ENCODE measurements around the gene USO1.
A peak's percentile ranks its signal among the peaks of the same experiment; 100 is the strongest.
"Not testable (repeated sequence)": the region's sequence is repeated elsewhere in the genome, so short reads cannot be mapped to it uniquely, and the experiment has no call there.

Gene USO1

DNA sequence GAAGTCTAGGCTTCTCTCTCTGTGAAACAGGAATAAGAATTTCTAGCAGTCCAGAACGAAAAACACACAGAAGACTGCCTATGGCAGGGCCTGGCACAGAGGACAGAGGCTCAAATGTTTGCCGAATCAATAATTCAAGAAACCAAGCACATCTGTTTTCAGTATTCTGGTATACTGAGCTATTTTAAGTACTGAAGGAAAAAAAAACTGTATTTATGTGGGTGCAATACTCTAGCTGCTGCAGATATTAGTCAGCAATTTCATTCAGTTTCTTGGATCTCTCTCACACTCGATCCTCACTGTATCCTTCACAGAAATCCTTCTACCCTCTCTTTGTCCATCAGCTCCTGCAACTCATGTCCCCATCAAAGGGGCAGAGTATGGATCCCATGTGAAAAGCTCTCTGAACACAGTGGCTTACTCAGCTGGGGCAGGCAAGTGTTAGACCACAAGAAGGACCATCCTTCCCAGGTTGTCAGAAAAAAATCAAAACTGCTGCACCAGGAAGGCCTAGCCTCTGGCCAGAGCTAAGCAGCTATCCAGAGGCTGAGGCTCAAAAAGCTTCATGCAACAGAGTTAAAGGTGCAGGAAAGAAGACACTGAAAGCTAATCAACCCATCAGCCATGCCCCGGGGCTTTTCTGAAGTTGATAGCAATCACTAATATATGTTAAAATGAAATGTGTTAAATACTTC is 9.1 kb upstream of the USO1 start:
- no peak for DNase-seq (ENCODE audit: low spot score)

- DNase-seq (ENCODE audit: low spot score) = not testable (repeated sequence)
Measured at GRCh38 chr4:75716054-75716453, 8.3 kb upstream of the USO1 start.

DNA sequence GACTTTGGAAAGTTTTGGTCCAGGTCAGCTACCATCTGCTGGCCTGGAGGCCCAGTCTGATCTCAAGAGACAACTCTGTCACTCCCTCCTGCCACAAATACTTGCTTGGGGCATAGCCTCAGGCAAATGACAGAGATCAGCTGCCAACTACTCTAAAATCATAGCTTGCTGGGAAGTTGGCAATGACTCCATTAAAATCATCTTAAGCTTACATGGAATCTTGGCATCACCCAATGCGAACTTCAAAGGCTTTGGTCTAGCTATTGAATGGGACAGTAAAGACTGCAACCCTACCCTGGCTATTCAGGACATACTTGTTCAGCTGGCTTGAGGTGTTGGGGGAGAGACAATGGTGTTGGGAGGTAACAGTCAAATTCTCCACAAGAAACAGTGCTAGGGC is 7.0 kb upstream of the USO1 start:
- DNase-seq (ENCODE audit: low spot score) = no peak

DNA sequence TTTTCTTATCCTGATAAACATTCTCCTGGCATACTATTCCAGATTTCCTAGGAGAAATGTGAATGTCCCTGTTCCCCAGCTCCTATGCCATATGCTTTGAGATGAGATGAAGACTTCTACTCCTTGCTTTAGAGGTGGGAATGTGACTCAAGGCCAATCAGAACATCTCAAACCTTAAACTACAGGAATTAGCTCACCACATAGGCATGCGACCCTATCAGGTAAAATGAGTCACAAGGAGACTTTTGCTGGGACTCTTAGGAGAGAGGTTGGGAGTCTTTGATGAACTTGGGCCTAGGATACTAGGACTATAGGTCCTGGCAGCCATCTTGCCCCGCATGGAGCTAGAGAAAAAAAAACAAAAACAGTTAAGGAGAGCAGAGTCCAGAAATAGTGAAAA is 5.8 kb upstream of the USO1 start:
- DNase-seq (ENCODE audit: low spot score) = no peak

- DNase-seq (ENCODE audit: low spot score) = no peak
Measured at GRCh38 chr4:75722417-75722816, 2.0 kb upstream of the USO1 start.

DNA sequence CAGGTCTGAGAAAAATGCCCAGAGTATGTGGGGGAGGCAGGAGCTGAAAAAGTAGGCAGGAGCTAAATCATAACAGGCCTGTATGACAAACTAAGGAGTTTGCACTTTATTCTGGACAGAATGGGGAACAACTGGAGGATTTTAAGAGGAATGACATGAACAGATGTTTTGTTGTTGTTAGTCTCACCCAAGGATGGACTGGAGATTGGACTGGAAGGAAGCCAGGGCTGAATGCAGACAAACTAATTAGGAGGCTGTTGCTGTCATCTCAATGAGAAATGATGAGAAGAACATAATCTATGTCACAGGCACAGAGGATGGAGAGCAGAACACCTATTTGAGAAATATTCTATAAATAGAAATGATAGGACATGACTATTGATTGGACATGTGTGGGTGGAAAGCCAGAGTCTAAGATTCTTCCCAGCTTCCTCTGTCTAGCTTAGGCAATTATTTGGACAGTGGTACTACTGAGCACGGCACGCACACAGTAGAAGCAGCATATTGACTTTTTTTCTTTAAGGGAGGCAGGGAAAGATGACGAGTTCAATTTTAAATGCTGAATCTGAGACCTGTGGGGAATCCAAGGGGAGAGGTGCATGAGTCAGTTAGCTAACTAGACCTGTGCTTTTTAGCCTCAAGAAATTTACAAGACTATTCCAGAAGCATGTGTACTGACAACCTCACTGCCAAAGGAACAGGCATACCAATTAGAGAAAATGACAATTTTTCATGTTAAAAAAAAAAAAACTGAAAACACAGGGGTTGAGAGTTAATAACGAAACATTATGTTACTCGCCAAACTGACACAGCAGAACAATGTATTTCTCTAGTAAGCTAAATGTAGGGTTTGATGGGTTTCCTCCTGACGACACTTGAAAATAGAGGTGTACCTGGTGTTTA is 963 bp upstream of the USO1 start:
- DNase-seq (ENCODE audit: low spot score) = no peak

GRCh38 chr4:75724867-75725724 is 719 bp downstream of the USO1 start:
- peak; percentile 64 for DNase-seq (ENCODE audit: low spot score)

- not testable (repeated sequence) for DNase-seq (ENCODE audit: low spot score)
Measured at GRCh38 chr4:75725942-75726538, 1.7 kb downstream of the USO1 start.

- DNase-seq (ENCODE audit: low spot score) = no peak
Measured at GRCh38 chr4:75726577-75726976, 2.2 kb downstream of the USO1 start.

DNA sequence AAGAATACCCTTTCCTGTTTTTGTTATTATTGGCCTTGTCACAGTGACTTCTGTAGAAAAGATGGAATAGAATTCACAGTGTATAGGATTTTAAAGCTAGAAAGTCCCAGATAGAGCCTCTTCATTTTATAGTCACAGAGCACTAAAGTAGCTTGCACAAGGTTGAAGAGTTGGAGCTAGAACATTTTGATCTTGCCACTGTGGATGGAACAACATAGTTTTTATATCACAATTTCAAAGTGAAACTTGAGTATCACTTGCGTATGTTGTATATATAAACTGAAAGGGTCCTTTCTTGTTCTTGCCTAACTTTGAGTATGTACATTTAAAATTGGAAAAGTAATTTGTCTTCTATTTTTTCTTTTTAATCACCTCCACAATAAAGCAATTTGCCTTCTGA is 2.7 kb downstream of the USO1 start:
- DNase-seq (ENCODE audit: low spot score) = no peak

GRCh38 chr4:75729836-75730235 is 5.5 kb downstream of the USO1 start:
- no peak for DNase-seq (ENCODE audit: low spot score)

- DNase-seq (ENCODE audit: low spot score) = no peak
Measured at GRCh38 chr4:75733369-75733768, 9.0 kb downstream of the USO1 start.

GRCh38 chr4:75735525-75735924 is 11.1 kb downstream of the USO1 start:
- no peak for DNase-seq (ENCODE audit: low spot score)

DNA sequence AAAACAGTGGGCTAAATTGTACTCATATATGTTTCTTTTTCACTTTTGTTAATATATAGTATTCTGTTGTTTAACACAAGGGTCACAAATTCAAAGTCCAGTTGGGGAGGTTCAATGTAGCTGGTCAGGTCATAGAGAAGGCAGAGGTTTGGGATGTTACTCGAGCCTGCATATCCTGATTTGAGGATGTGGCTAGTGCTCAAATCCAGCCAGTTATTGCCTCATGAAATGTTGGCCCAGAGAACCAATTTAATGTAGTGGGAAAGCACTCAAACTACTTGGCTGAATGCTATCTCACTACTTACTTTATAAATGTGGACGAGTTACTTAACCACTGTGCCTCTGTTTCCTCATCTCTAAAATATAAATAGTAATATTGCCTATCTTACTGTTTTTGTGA is 12.5 kb downstream of the USO1 start:
- DNase-seq (ENCODE audit: low spot score) = no peak

- no peak for DNase-seq (ENCODE audit: low spot score)
Measured at GRCh38 chr4:75737398-75737797, 13.0 kb downstream of the USO1 start.

DNA sequence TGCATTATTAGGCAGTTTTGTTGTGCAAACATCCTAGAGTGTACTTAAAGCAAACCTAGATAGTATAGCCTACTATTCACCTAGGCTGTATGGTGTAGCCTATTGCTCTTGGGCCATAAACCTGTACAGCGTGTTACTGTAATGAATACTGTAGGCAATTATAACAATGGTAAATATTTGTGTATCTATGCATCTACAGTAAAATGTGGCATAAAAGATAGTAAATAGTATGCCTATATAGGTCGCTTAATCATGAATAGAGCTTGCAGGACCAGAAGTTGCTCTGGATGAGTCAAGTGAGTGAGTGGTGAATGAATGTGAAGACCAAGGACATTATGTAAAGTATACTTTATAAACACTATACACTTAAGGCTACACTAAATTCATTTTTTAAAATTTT is 16.6 kb downstream of the USO1 start:
- DNase-seq (ENCODE audit: low spot score) = no peak

DNA sequence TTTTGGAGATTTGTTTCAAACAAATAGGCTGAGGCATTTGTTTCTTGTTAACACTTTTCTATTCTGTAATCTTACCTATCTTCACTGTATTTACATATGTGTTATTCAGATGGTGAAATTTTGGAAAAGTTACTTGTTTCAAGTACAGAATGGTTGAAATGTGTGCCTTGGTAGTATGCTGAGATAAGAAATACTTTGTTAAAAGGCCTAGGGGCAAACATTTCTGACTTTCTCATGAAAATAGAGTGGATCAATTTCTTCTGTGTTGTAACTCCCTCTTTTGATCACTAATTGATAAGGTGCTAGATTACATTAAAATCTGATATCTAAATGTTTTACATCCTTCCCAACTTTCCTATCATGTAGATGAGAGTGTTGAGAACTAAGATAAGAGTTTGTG is 18.1 kb downstream of the USO1 start:
- no peak for DNase-seq (ENCODE audit: low spot score)

- DNase-seq (ENCODE audit: low spot score) = no peak
Measured at GRCh38 chr4:75745161-75745560, 20.8 kb downstream of the USO1 start.

DNA sequence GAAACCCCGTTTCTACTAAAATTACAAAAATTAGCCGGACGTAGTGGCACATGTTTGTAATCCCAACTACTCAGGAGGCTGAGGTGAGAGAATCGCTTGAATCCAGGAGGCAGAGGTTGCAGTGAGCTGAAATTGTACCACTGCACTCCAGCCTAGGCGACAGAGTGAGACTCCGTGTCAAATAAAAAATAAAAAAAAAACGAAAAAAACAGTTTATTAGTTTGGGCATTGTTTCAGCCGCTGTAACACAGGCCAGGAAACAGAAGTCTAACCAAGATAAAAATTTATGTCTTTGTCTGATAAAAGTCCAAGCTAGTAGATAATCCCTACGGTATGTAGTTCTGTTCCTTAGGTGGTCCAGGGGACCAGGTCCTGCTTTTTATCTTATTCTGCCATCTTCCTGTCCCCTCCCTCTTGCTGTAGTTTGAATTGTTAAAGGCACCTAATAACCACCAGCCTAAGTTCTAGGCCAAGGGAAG is 21.4 kb downstream of the USO1 start:
- no peak for DNase-seq (ENCODE audit: low spot score)

GRCh38 chr4:75752637-75753036 is 28.3 kb downstream of the USO1 start:
- no peak for DNase-seq (ENCODE audit: low spot score)

GRCh38 chr4:75769036-75769435 is 44.7 kb downstream of the USO1 start:
- no peak for DNase-seq (ENCODE audit: low spot score)

DNA sequence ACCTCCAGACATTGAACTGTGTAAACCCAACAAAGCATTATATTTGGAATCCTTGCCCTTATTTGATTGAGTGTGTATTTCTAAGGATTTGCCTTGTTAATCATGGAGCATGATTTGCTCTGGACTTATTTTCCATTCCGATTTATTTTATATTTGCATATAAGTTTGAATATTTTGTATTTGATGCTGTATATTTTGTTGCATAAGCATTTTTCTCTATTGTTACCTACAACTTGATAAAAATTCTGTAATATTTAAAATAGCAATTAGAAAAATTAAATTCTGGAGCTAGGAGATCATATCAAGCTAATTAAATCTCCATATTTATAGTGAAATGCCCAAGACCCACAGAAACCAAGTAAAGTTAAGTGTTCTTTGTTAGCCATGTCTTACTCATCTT is 47.2 kb downstream of the USO1 start:
- no peak for DNase-seq (ENCODE audit: low spot score)
